Osteoblast (primary cell): ENCODE measurements around the gene CHD9. TPM values are rescaled to one million over a fixed set of nuclear protein-coding genes. Genes with fewer than 3 reads are reported as not detected.

Experiments used
- DNase-seq: peaks from one replicate; pipeline ENCODE4 v3.0.0; 2011; ENCODE audit warnings: low spot score, mixed read lengths; ENCODE audit not compliant: insufficient read length; ENCODE audit errors: missing footprints
- H2AFZ ChIP-seq: 2 replicates; pipeline ENCODE4 v1.6.0; 2011; ENCODE audit warnings: mild to moderate bottlenecking, low read length
- H3K27ac ChIP-seq: 2 replicates; pipeline ENCODE4 v1.5.1; 2011; ENCODE audit warnings: mild to moderate bottlenecking, low read depth, low read length, moderate library complexity
- H3K27me3 ChIP-seq: 2 replicates; pipeline ENCODE4 v1.6.0; 2012; ENCODE audit warnings: mild to moderate bottlenecking, control low read depth, inconsistent platforms, low read length, moderate library complexity; ENCODE audit not compliant: insufficient read depth
- H3K36me3 ChIP-seq: 2 replicates; pipeline ENCODE4 v1.5.1; 2011; ENCODE audit warnings: mild to moderate bottlenecking, low read length, control low read depth, moderate library complexity; ENCODE audit not compliant: insufficient read depth
- H3K4me1 ChIP-seq: 2 replicates; pipeline ENCODE4 v1.5.1; 2011; ENCODE audit warnings: mild to moderate bottlenecking, low read length, control low read depth, moderate library complexity; ENCODE audit not compliant: insufficient read depth
- H3K4me2 ChIP-seq: 2 replicates; pipeline ENCODE4 v1.6.0; 2011; ENCODE audit warnings: mild to moderate bottlenecking, low read length; ENCODE audit not compliant: insufficient read depth
- H3K4me3 ChIP-seq: fragments of 200-600 bp; sonication (generic); 3 replicates; pipeline ENCODE4 v1.5.1; 2012; ENCODE audit warnings: mild to moderate bottlenecking, low read length, inconsistent platforms; ENCODE audit not compliant: insufficient read depth
- H3K79me2 ChIP-seq: 2 replicates; pipeline ENCODE4 v1.6.0; 2012; ENCODE audit warnings: mild to moderate bottlenecking, low read length, control low read depth, inconsistent platforms; ENCODE audit not compliant: insufficient read depth
- H3K9me3 ChIP-seq: 2 replicates; pipeline ENCODE4 v1.5.1; 2011; ENCODE audit warnings: low read depth, low read length, control low read depth
- H4K20me1 ChIP-seq: 2 replicates; pipeline ENCODE4 v1.6.0; 2012; ENCODE audit warnings: mild to moderate bottlenecking, low read length, control low read depth; ENCODE audit not compliant: insufficient read depth
- CTCF ChIP-seq: IDR thresholded peaks from 2 replicates; pipeline ENCODE4 v1.5.1; 2011; ENCODE audit warnings: mild to moderate bottlenecking, low read depth, low read length, moderate library complexity; ENCODE audit errors: extremely low read depth
- total RNA-seq: library from RNA; depleted of rRNA; stranded (reverse); fragments of >200 nt; gene quantifications from 2 replicates; pipeline ENCODE4 v1.2.3, GENCODE V29; 2012

CHD9 gene
- total RNA-seq, 1 donor: 83.6 TPM

DNA sequence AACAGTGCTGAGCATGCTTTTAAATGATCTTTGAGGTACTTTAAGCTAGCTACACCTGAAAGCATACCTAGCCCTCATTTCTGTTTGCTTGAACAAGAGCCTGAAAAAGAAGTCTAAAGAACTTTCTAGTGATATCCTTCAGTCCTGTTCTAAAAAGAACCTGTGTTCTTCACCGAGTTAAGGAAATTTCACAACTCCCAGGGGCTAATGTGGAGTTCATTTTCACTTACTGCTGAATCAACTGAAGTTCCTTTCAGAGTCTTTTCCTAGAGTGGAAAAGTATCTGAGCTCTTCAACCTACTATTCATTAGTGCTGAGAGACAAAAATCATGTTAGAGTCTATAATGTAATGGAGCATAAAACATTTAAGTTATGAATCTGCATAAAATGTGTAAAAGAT lies 66.9 kb downstream of the CHD9 start:
- no peak overlapping the region for H3K4me2 ChIP-seq

GRCh38 chr16:53123747-53124146 lies 69.0 kb downstream of the CHD9 start:
- peak; percentile 68 for DNase-seq
- H3K4me1 ChIP-seq: peaks cover 5% of the 10 kb centered on the region
- peaks cover 16% of the 10 kb centered on the region for H3K79me2 ChIP-seq
- TF ChIP-seq CTCF: no peak
- no peak overlapping the region for H3K4me2 ChIP-seq
- H3K27me3 ChIP-seq: no peaks in the 10 kb centered on the region
- H3K27ac ChIP-seq: peak overlapping the region; percentile 1
- H2AFZ ChIP-seq: no peak overlapping the region
- no peaks in the 10 kb centered on the region for H3K36me3 ChIP-seq
- H3K9me3 ChIP-seq: no peaks in the 10 kb centered on the region
- H4K20me1 ChIP-seq: no peaks in the 10 kb centered on the region
- H3K4me3 ChIP-seq: no peak overlapping the region

More for the DNA sequence above, 66.9 kb downstream of the CHD9 start:
- no peak overlapping the region for H3K27ac ChIP-seq
- peaks cover 9% of the 10 kb centered on the region for H3K79me2 ChIP-seq
- TF ChIP-seq CTCF: no peak
- H2AFZ ChIP-seq: no peak overlapping the region
- H3K4me1 ChIP-seq: no peaks in the 10 kb centered on the region
- H3K27me3 ChIP-seq: no peaks in the 10 kb centered on the region
- H4K20me1 ChIP-seq: no peaks in the 10 kb centered on the region
- H3K4me3 ChIP-seq: no peak overlapping the region
- H3K36me3 ChIP-seq: no peaks in the 10 kb centered on the region
- H3K9me3 ChIP-seq: no peaks in the 10 kb centered on the region
- no peak for DNase-seq

- H3K36me3 ChIP-seq: no peaks in the 10 kb centered on the region
Observed at GRCh38 chr16:53126390-53126789, 71.6 kb downstream of the CHD9 start.

More at GRCh38 chr16:53126390-53126789, 71.6 kb downstream of the CHD9 start:
- TF ChIP-seq CTCF: no peak
- Histone ChIP-seq H4K20me1 (no peaks in the 10 kb centered on the region), H3K79me2 (peaks cover 18% of the 10 kb centered on the region), H3K27ac (no peak overlapping the region), H2AFZ (no peak overlapping the region), H3K27me3 (no peaks in the 10 kb centered on the region), H3K9me3 (no peaks in the 10 kb centered on the region), H3K4me3 (no peak overlapping the region), H3K4me2 (no peak overlapping the region), H3K4me1 (peaks cover 18% of the 10 kb centered on the region)
- no peak for DNase-seq
